ENCODE results near the gene GGT1. TPM values are rescaled to one million over a fixed set of nuclear protein-coding genes. Genes with fewer than 3 reads are reported as not detected.
"Not testable (repeated sequence)": the region's sequence is repeated elsewhere in the genome, so short reads cannot be mapped to it uniquely, and the experiment has no call there.

GGT1 gene
- total and polyA plus RNA-seq, 2 experiments from 2014 or later = 0.60 to 2.1 TPM

GRCh38 chr22:24607429-24607983 lies 4.5 kb downstream of the GGT1 start:
- H3K4me3 ChIP-seq; H3F3A ChIP-seq (ENCODE audit: insufficient read depth); H3K9me3 ChIP-seq (ENCODE audit: low read depth); H3K79me2 ChIP-seq (ENCODE audit: insufficient read depth); H3K9me2 ChIP-seq (ENCODE audit: insufficient read depth); DNase-seq; H3K9ac ChIP-seq; H3K36me3 ChIP-seq (ENCODE audit: low read depth); H4K20me1 ChIP-seq (ENCODE audit: insufficient read depth); H2AFZ ChIP-seq; H3K4me1 ChIP-seq (ENCODE audit: insufficient read depth); H3K27ac ChIP-seq; in situ Hi-C loops (cut with MboI); H3K4me2 ChIP-seq (ENCODE audit: unreplicated experiment); H3K27me3 ChIP-seq (replicated peaks; ENCODE audit: insufficient read depth): not testable (repeated sequence)
- 75 to 76% methylated on average over 15 to 17 of the region's 18 CpGs for WGBS, 2 experiments (ENCODE audit: low coverage in 1 of 2, low lambda C conversion rate in 2 of 2, missing lambda C conversion rate in 2 of 2)

GRCh38 chr22:24608327-24608726 lies 5.3 kb downstream of the GGT1 start:
- in situ Hi-C loops (cut with MboI); H3F3A ChIP-seq (ENCODE audit: insufficient read depth); H3K36me3 ChIP-seq (ENCODE audit: low read depth); H3K27me3 ChIP-seq (replicated peaks; ENCODE audit: insufficient read depth); H4K20me1 ChIP-seq (ENCODE audit: insufficient read depth); H3K4me2 ChIP-seq (ENCODE audit: unreplicated experiment); H3K79me2 ChIP-seq (ENCODE audit: insufficient read depth); H3K27ac ChIP-seq; H3K9me2 ChIP-seq (ENCODE audit: insufficient read depth); H2AFZ ChIP-seq; DNase-seq; H3K4me3 ChIP-seq; H3K9me3 ChIP-seq (ENCODE audit: low read depth); H3K4me1 ChIP-seq (ENCODE audit: insufficient read depth); H3K9ac ChIP-seq: not testable (repeated sequence)
- 70 to 71% methylated on average over 6 of the region's 6 CpGs for WGBS, 2 experiments (ENCODE audit: low coverage in 1 of 2, low lambda C conversion rate in 2 of 2, missing lambda C conversion rate in 2 of 2)

- DNase-seq; H3F3A ChIP-seq (ENCODE audit: insufficient read depth); H4K20me1 ChIP-seq (ENCODE audit: insufficient read depth); H3K4me2 ChIP-seq (ENCODE audit: unreplicated experiment); H3K9ac ChIP-seq; H3K27me3 ChIP-seq (replicated peaks; ENCODE audit: insufficient read depth); H3K9me2 ChIP-seq (ENCODE audit: insufficient read depth); H3K79me2 ChIP-seq (ENCODE audit: insufficient read depth); H3K27ac ChIP-seq; H3K36me3 ChIP-seq (ENCODE audit: low read depth); H3K4me1 ChIP-seq (ENCODE audit: insufficient read depth); H3K4me3 ChIP-seq; H3K9me3 ChIP-seq (ENCODE audit: low read depth); in situ Hi-C loops (cut with MboI); H2AFZ ChIP-seq: not testable (repeated sequence)
- 50 to 55% methylated on average over 2 of the region's 3 CpGs for WGBS, 2 experiments (ENCODE audit: low coverage in 1 of 2, low lambda C conversion rate in 2 of 2, missing lambda C conversion rate in 2 of 2)
Measured at GRCh38 chr22:24609888-24610287, 6.9 kb downstream of the GGT1 start.

- H4K20me1 ChIP-seq (ENCODE audit: insufficient read depth); H3K27me3 ChIP-seq (replicated peaks; ENCODE audit: insufficient read depth); in situ Hi-C loops (cut with MboI); H3K4me1 ChIP-seq (ENCODE audit: insufficient read depth); H3K79me2 ChIP-seq (ENCODE audit: insufficient read depth); H3K9ac ChIP-seq; H3K4me3 ChIP-seq; H2AFZ ChIP-seq; H3K4me2 ChIP-seq (ENCODE audit: unreplicated experiment); H3K36me3 ChIP-seq (ENCODE audit: low read depth); H3K9me2 ChIP-seq (ENCODE audit: insufficient read depth); H3K9me3 ChIP-seq (ENCODE audit: low read depth); H3F3A ChIP-seq (ENCODE audit: insufficient read depth); DNase-seq; H3K27ac ChIP-seq: not testable (repeated sequence)
- 39 to 69% methylated on average over 3 to 11 of the region's 15 CpGs for WGBS, 2 experiments (ENCODE audit: low coverage in 1 of 2, low lambda C conversion rate in 2 of 2, missing lambda C conversion rate in 2 of 2)
Measured at GRCh38 chr22:24614794-24615193, 11.8 kb downstream of the GGT1 start.

- H3K4me1 ChIP-seq (ENCODE audit: insufficient read depth); H3K27ac ChIP-seq; H4K20me1 ChIP-seq (ENCODE audit: insufficient read depth); H3K9ac ChIP-seq; H3K79me2 ChIP-seq (ENCODE audit: insufficient read depth); H3K36me3 ChIP-seq (ENCODE audit: low read depth); H3K9me2 ChIP-seq (ENCODE audit: insufficient read depth); in situ Hi-C loops (cut with MboI); H3K27me3 ChIP-seq (replicated peaks; ENCODE audit: insufficient read depth); H3K4me2 ChIP-seq (ENCODE audit: unreplicated experiment); H3K9me3 ChIP-seq (ENCODE audit: low read depth); H2AFZ ChIP-seq; H3K4me3 ChIP-seq; DNase-seq; H3F3A ChIP-seq (ENCODE audit: insufficient read depth): not testable (repeated sequence)
- WGBS, 2 experiments (ENCODE audit: low coverage in 1 of 2, low lambda C conversion rate in 2 of 2, missing lambda C conversion rate in 2 of 2) = 80% methylated on average over 1 of the region's 5 CpGs; no CpG with 5 or more reads in 1 of the 2 experiments
Measured at GRCh38 chr22:24621244-24621643, 18.3 kb downstream of the GGT1 start.

- WGBS, 2 experiments (ENCODE audit: low coverage in 1 of 2, low lambda C conversion rate in 2 of 2, missing lambda C conversion rate in 2 of 2) = 52 to 84% methylated on average over 2 of the region's 2 CpGs
Measured at GRCh38 chr22:24622596-24622995, 19.6 kb downstream of the GGT1 start.

GRCh38 chr22:24627911-24628310 lies 24.9 kb downstream of the GGT1 start:
- H3K27ac ChIP-seq; H3K9me3 ChIP-seq (ENCODE audit: low read depth); H3K79me2 ChIP-seq (ENCODE audit: insufficient read depth); in situ Hi-C loops (cut with MboI); H4K20me1 ChIP-seq (ENCODE audit: insufficient read depth); H3K9me2 ChIP-seq (ENCODE audit: insufficient read depth); H2AFZ ChIP-seq; H3K36me3 ChIP-seq (ENCODE audit: low read depth); H3K27me3 ChIP-seq (replicated peaks; ENCODE audit: insufficient read depth); H3K4me3 ChIP-seq; DNase-seq; H3K9ac ChIP-seq; H3K4me2 ChIP-seq (ENCODE audit: unreplicated experiment); H3K4me1 ChIP-seq (ENCODE audit: insufficient read depth); H3F3A ChIP-seq (ENCODE audit: insufficient read depth): not testable (repeated sequence)
- 65 to 76% methylated on average over 7 to 14 of the region's 16 CpGs for WGBS, 2 experiments (ENCODE audit: low coverage in 1 of 2, low lambda C conversion rate in 2 of 2, missing lambda C conversion rate in 2 of 2)

More at GRCh38 chr22:24622596-24622995, 19.6 kb downstream of the GGT1 start:
- H3K9ac ChIP-seq; H3K36me3 ChIP-seq (ENCODE audit: low read depth); H3K79me2 ChIP-seq (ENCODE audit: insufficient read depth); H3F3A ChIP-seq (ENCODE audit: insufficient read depth); H3K27me3 ChIP-seq (replicated peaks; ENCODE audit: insufficient read depth); in situ Hi-C loops (cut with MboI); H3K27ac ChIP-seq; H3K4me3 ChIP-seq; H3K4me2 ChIP-seq (ENCODE audit: unreplicated experiment); DNase-seq; H3K9me2 ChIP-seq (ENCODE audit: insufficient read depth); H4K20me1 ChIP-seq (ENCODE audit: insufficient read depth); H3K4me1 ChIP-seq (ENCODE audit: insufficient read depth); H2AFZ ChIP-seq; H3K9me3 ChIP-seq (ENCODE audit: low read depth): not testable (repeated sequence)

- H4K20me1 ChIP-seq (ENCODE audit: insufficient read depth); H3F3A ChIP-seq (ENCODE audit: insufficient read depth); H3K27ac ChIP-seq; H3K36me3 ChIP-seq (ENCODE audit: low read depth); H3K79me2 ChIP-seq (ENCODE audit: insufficient read depth); H3K4me2 ChIP-seq (ENCODE audit: unreplicated experiment); H3K27me3 ChIP-seq (replicated peaks; ENCODE audit: insufficient read depth); H3K9ac ChIP-seq; in situ Hi-C loops (cut with MboI); H3K9me3 ChIP-seq (ENCODE audit: low read depth); H3K4me3 ChIP-seq; H2AFZ ChIP-seq; H3K4me1 ChIP-seq (ENCODE audit: insufficient read depth); H3K9me2 ChIP-seq (ENCODE audit: insufficient read depth): not testable (repeated sequence)
- peak; percentile 31 for DNase-seq
- 12 to 14% methylated on average over 9 of the region's 11 CpGs for WGBS, 2 experiments (ENCODE audit: low coverage in 1 of 2, low lambda C conversion rate in 2 of 2, missing lambda C conversion rate in 2 of 2)
Measured at GRCh38 chr22:24629069-24629468, 26.1 kb downstream of the GGT1 start.

Data from GM23248 (cell line).